ENCODE data around the gene NOTUM. TPM values are rescaled to one million over a fixed set of nuclear protein-coding genes. Genes with fewer than 3 reads are reported as not detected.

Gene NOTUM
- total and polyA plus RNA-seq, 4 donors: 0.19 to 5.4 (median 1.6) TPM

DNA sequence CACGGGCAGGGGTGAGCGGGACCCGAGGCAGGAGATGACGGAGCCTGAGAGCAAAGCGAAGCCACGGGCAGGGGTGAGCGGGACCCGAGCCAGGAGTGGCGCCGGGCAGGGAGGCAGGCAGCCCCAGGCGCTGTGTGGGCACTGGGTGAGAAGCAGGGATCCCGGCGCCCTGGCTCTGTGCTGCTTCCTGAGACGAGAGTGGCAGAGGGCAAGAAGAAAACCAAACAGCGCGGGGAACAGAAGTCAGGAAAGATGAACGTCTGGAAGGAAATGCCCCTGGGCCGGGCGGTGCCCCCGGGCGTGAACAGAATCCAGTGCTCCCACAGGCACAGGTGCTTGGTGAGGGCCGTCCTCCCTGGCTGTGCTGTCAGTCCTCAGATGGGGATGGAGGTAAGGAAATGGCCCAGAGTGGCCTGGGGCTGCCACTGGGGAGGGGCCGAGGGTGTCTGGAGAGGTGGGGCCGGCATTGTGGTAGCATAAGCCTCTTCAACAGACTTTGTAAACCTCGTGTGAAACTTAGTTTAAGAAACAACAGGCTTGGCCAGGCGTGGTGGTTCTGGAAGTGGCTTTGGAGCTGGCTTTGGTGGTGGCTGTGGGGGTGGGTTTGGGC is 26.3 kb upstream of the NOTUM start:
- Histone ChIP-seq H3K4me3 (ENCODE audit: low read depth in 1 of 3, low read length in 3 of 3) (no peak overlapping the region), H3K36me3 (ENCODE audit: control insufficient read depth in 4 of 4, insufficient read depth in 3 of 4, low read depth in 1 of 4, low read length in 3 of 4) (peaks cover 11 to 26% (median 17%) of the 10 kb centered on the region in 4 donors), H3K9ac (ENCODE audit: low read depth in 1 of 2, low read length in 2 of 2) (no peak overlapping the region), H3K27me3 (ENCODE audit: control insufficient read depth in 4 of 4, insufficient read depth in 4 of 4, low read length in 3 of 4) (no peaks in the 10 kb centered on the region), H3K27ac (ENCODE audit: low read depth in 1 of 2, low read length in 2 of 2) (no peak overlapping the region), H3K4me1 (ENCODE audit: control insufficient read depth in 4 of 4, insufficient read depth in 4 of 4, low read length in 3 of 4) (peaks cover 3 to 19% (median 13%) of the 10 kb centered on the region in 4 donors), H3K9me3 (ENCODE audit: control insufficient read depth in 4 of 4, low read length in 3 of 4) (no peaks in the 10 kb centered on the region)
- WGBS: 93% methylated on average over 26 of the region's 26 CpGs
- TF ChIP-seq MAX (IDR thresholded peaks at IDR 0.05) (no peak), GABPA (IDR thresholded peaks at IDR 0.05 in 1 of 2, conservative IDR thresholded peaks at IDR 0.05 in 1 of 2) (no peak), RXRA (IDR thresholded peaks at IDR 0.05) (no peak), ZBTB33 (IDR thresholded peaks at IDR 0.05) (no peak), TAF1 (conservative IDR thresholded peaks at IDR 0.05) (no peak), HNF4G (IDR thresholded peaks at IDR 0.05) (no peak), CTCF (IDR thresholded peaks at IDR 0.05; ENCODE audit: low read depth, low read length, missing input control) (no peak), FOXA1 (IDR thresholded peaks at IDR 0.05) (no peak), EGR1 (IDR thresholded peaks at IDR 0.05; ENCODE audit: low read depth in 2 of 2) (no peak), ATF3 (IDR thresholded peaks at IDR 0.05) (no peak), NR2F2 (IDR thresholded peaks at IDR 0.05) (no peak)
- TF ChIP-seq, protein P1, sequence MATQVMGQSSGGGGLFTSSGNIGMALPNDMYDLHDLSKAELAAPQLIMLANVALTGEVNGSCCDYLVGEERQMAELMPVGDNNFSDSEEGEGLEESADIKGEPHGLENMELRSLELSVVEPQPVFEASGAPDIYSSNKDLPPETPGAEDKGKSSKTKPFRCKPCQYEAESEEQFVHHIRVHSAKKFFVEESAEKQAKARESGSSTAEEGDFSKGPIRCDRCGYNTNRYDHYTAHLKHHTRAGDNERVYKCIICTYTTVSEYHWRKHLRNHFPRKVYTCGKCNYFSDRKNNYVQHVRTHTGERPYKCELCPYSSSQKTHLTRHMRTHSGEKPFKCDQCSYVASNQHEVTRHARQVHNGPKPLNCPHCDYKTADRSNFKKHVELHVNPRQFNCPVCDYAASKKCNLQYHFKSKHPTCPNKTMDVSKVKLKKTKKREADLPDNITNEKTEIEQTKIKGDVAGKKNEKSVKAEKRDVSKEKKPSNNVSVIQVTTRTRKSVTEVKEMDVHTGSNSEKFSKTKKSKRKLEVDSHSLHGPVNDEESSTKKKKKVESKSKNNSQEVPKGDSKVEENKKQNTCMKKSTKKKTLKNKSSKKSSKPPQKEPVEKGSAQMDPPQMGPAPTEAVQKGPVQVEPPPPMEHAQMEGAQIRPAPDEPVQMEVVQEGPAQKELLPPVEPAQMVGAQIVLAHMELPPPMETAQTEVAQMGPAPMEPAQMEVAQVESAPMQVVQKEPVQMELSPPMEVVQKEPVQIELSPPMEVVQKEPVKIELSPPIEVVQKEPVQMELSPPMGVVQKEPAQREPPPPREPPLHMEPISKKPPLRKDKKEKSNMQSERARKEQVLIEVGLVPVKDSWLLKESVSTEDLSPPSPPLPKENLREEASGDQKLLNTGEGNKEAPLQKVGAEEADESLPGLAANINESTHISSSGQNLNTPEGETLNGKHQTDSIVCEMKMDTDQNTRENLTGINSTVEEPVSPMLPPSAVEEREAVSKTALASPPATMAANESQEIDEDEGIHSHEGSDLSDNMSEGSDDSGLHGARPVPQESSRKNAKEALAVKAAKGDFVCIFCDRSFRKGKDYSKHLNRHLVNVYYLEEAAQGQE (IDR thresholded peaks at IDR 0.05): no peak
- no peak for DNase-seq (ENCODE audit: low spot score)

GRCh38 chr17:81986606-81987005 is 25.6 kb upstream of the NOTUM start:
- no peaks in the 10 kb centered on the region for H3K9me3 ChIP-seq (ENCODE audit: control insufficient read depth in 4 of 4, low read length in 3 of 4)
- no peak for DNase-seq (ENCODE audit: low spot score)
- no peak overlapping the region for H3K9ac ChIP-seq (ENCODE audit: low read depth in 1 of 2, low read length in 2 of 2)
- WGBS: 97% methylated on average over 26 of the region's 26 CpGs
- H3K36me3 ChIP-seq (ENCODE audit: control insufficient read depth in 4 of 4, insufficient read depth in 3 of 4, low read depth in 1 of 4, low read length in 3 of 4): peaks cover 11 to 26% (median 17%) of the 10 kb centered on the region in 4 donors
- no peak overlapping the region for H3K27ac ChIP-seq (ENCODE audit: low read depth in 1 of 2, low read length in 2 of 2)
- peaks cover 0 to 12% (median 8%) of the 10 kb centered on the region in 4 donors for H3K4me1 ChIP-seq (ENCODE audit: control insufficient read depth in 4 of 4, insufficient read depth in 4 of 4, low read length in 3 of 4)
- no peak overlapping the region for H3K4me3 ChIP-seq (ENCODE audit: low read depth in 1 of 3, low read length in 3 of 3)
- no peaks in the 10 kb centered on the region for H3K27me3 ChIP-seq (ENCODE audit: control insufficient read depth in 4 of 4, insufficient read depth in 4 of 4, low read length in 3 of 4)
- no peak for TF ChIP-seq ATF3 (IDR thresholded peaks at IDR 0.05)
- TF ChIP-seq RXRA (IDR thresholded peaks at IDR 0.05): no peak
- no peak for TF ChIP-seq SP1 (IDR thresholded peaks at IDR 0.05)
- no peak for TF ChIP-seq RAD21 (IDR thresholded peaks at IDR 0.05)
- TF ChIP-seq JUND (IDR thresholded peaks at IDR 0.05): no peak
- no peak for TF ChIP-seq TAF1 (conservative IDR thresholded peaks at IDR 0.05)
- TF ChIP-seq NR2F2 (IDR thresholded peaks at IDR 0.05): no peak
- no peak for TF ChIP-seq YY1 (IDR thresholded peaks at IDR 0.05)
- no peak for TF ChIP-seq FOXA1 (IDR thresholded peaks at IDR 0.05)
- TF ChIP-seq, protein P1 (IDR thresholded peaks at IDR 0.05): no peak
- TF ChIP-seq EGR1 (IDR thresholded peaks at IDR 0.05; ENCODE audit: low read depth in 2 of 2): no peak
- no peak for TF ChIP-seq ZBTB33 (IDR thresholded peaks at IDR 0.05)
- TF ChIP-seq HNF4G (IDR thresholded peaks at IDR 0.05): no peak
- TF ChIP-seq FOXA2 (IDR thresholded peaks at IDR 0.05): no peak

Measured in liver (tissue), 9 donors.